ENCODE measurements around the gene LBX2.
"Not testable (repeated sequence)": the region's sequence is repeated elsewhere in the genome, so short reads cannot be mapped to it uniquely, and the experiment has no call there.

The LBX2 gene

GRCh38 chr2:74495440-74495839 lies 4.0 kb downstream of the LBX2 start:
- DNase-seq = no peak
- intact Hi-C loops (cut with DNase I) = no loop called here

- intact Hi-C loops (cut with DNase I) = no loop called here
- no peak for DNase-seq
These were observed 5.9 kb downstream of the LBX2 start for GRCh38 chr2:74493546-74493945.

- intact Hi-C loops (cut with DNase I) = no loop called here
These were observed 7.5 kb downstream of the LBX2 start for GRCh38 chr2:74491648-74492544.

GRCh38 chr2:74489906-74490305 lies 9.5 kb downstream of the LBX2 start:
- no peak for DNase-seq
- intact Hi-C loops (cut with DNase I) = no loop called here

More at GRCh38 chr2:74491648-74492544, 7.5 kb downstream of the LBX2 start:
- DNase-seq = no peak

GRCh38 chr2:74488643-74489481 lies 10.5 kb downstream of the LBX2 start:
- intact Hi-C loops (cut with DNase I) = no loop called here
- DNase-seq = no peak

GRCh38 chr2:74486141-74486540 lies 13.3 kb downstream of the LBX2 start:
- no peak for DNase-seq
- intact Hi-C loops (cut with DNase I) = no loop called here

GRCh38 chr2:74483675-74484164 lies 15.7 kb downstream of the LBX2 start:
- DNase-seq = not testable (repeated sequence)
- intact Hi-C loops (cut with DNase I) = loop anchor here (2.0 to 5.0 kb wide), 2 partner anchors 29 to 104 kb away; partner anchors contain the start of gene INO80B

GRCh38 chr2:74482801-74483674 lies 16.4 kb downstream of the LBX2 start, which contains the start of the genes CCDC142 and TTC31:
Gene CCDC142, minus strand, starts transcription at chr2:74482998. Its CDS starts 161 bp downstream, at chr2:74482837.
Gene TTC31, plus strand, starts transcription at chr2:74483081. Its CDS starts 15 bp downstream, at chr2:74483096.
- peak; percentile 90 to 98 (median 96) for DNase-seq
- intact Hi-C loops (cut with DNase I) = loop anchor here (1.0 to 5.0 kb wide), 3 partner anchors 28 to 104 kb away; partner anchors contain the start of genes AUP1, HTRA2 and INO80B

- DNase-seq = peak in 4 of 42 donors; percentile 21 to 56 (median 27)
- intact Hi-C loops (cut with DNase I) = loop anchor here (1.0 to 5.0 kb wide), 3 partner anchors 27 to 105 kb away; partner anchors contain the start of genes AUP1, HTRA2 and INO80B
These were observed 17.2 kb downstream of the LBX2 start for GRCh38 chr2:74481961-74482800.

GRCh38 chr2:74481431-74481830 lies 18.0 kb downstream of the LBX2 start:
- intact Hi-C loops (cut with DNase I) = loop anchor here (5.0 kb wide), 1 partner anchor 106 kb away; no protein-coding TSS in a partner anchor
- no peak for DNase-seq

- no peak for DNase-seq
- intact Hi-C loops (cut with DNase I) = no loop called here
These were observed 24.5 kb downstream of the LBX2 start for GRCh38 chr2:74474899-74475298.

GRCh38 chr2:74474481-74474880 lies 24.9 kb downstream of the LBX2 start:
- intact Hi-C loops (cut with DNase I) = no loop called here
- DNase-seq = no peak

GRCh38 chr2:74472945-74473258 lies 26.5 kb downstream of the LBX2 start:
- DNase-seq = no peak
- intact Hi-C loops (cut with DNase I) = no loop called here

- DNase-seq = peak; percentile 90 to 99 (median 96)
- intact Hi-C loops (cut with DNase I) = no loop called here
These were observed 27.1 kb downstream of the LBX2 start, which contains the start of gene MRPL53 for GRCh38 chr2:74472086-74472944. Gene MRPL53, minus strand, starts transcription at chr2:74472680. Its CDS starts 20 bp downstream, at chr2:74472660.

- DNase-seq = no peak
- intact Hi-C loops (cut with DNase I) = no loop called here
These were observed 27.9 kb downstream of the LBX2 start for GRCh38 chr2:74471332-74472065.

- intact Hi-C loops (cut with DNase I) = not testable (repeated sequence)
These were observed 28.7 kb downstream of the LBX2 start for GRCh38 chr2:74470742-74471141.

More at GRCh38 chr2:74470742-74471141, 28.7 kb downstream of the LBX2 start:
- DNase-seq = not testable (repeated sequence)
